HG03442 (cell line): ENCODE data around the gene EIF3F.
A peak's percentile ranks its signal among the peaks of the same experiment; 100 is the strongest.

Source experiments
- ATAC-seq: cut with Tn5 transposase; IDR thresholded peaks from one replicate; pipeline ENCODE4 v1.9.1; 2021; ENCODE audit warnings: mild to moderate bottlenecking, moderate library complexity; ENCODE audit not compliant: unreplicated experiment

EIF3F gene, protein sequence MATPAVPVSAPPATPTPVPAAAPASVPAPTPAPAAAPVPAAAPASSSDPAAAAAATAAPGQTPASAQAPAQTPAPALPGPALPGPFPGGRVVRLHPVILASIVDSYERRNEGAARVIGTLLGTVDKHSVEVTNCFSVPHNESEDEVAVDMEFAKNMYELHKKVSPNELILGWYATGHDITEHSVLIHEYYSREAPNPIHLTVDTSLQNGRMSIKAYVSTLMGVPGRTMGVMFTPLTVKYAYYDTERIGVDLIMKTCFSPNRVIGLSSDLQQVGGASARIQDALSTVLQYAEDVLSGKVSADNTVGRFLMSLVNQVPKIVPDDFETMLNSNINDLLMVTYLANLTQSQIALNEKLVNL

DNA sequence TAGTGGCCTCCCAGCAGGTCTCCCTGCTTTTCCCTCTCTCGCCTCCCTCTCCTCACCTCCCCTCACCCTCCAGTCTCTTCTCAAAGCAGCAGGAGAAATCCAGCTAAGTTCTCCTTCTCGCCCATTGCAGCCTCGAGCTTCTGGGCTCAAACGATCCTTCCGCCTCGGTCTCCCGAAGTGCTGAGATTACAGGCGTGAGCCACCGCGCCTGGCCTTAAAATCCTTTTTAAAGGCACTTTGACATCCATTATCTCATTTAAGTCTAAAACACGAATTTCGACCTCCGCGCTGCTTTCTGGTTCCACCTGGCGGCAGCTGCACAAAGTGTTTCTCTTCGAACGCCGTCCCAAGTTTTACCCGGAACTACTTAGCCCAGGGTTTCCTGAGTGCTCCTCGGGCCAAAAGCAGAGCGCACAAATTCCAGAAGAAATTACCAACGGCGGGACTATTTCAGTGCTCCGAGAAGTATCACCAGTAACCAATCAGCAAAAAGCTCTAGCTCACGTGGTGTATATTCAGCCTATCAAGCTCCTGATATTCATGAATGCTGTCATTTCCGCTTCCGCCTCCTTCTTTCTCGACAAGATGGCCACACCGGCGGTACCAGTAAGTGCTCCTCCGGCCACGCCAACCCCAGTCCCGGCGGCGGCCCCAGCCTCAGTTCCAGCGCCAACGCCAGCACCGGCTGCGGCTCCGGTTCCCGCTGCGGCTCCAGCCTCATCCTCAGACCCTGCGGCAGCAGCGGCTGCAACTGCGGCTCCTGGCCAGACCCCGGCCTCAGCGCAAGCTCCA lies at the start of gene EIF3F:
TSS of gene EIF3F (plus strand) at position 570 of the 792 bp plus-strand sequence. CDS start at position 586, 16 bp downstream.
- ATAC-seq = peak; percentile 96

DNA sequence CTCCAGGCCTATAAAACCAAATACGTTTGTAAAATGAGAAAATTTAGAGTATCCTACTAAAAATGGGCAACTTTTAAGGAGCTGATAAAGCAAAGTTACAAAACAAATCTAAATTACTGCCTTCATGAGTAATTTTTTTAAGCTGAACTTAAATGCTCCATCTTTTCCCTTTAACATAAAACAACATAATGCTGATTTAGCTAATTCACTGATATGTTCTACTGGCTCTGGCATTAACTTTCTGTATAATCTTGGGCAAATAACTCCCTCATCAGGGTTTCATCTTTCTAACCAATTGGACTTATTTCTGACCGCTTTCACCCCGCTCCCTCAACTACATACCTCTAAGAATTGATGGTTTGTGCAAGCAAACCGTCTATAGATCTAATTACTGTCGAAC lies 46.0 kb upstream of the EIF3F start:
- ATAC-seq = no peak

DNA sequence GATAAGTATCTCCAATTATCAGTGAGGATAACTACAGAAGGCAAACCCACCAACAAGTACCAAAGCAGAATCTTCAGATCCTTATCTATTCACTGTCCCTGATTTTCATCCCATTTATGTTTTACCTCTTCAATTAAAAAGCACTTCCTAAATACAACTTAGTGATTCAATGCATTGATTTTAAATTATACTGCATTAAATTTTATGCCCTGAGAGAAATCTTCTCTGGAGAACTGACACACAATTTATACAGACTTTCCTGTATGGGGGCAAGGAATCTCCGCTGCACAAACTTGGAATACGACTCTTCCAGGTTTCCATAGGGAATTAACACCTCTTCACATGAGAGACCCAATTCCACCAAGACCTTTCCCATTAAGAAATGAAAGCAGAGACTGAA lies 45.5 kb upstream of the EIF3F start, which contains the start of gene OR10A3:
TSS of gene OR10A3 (minus strand) at position 101 of the 400 bp plus-strand sequence. CDS start 2,188 bp downstream, outside the sequence.
- no peak for ATAC-seq

DNA sequence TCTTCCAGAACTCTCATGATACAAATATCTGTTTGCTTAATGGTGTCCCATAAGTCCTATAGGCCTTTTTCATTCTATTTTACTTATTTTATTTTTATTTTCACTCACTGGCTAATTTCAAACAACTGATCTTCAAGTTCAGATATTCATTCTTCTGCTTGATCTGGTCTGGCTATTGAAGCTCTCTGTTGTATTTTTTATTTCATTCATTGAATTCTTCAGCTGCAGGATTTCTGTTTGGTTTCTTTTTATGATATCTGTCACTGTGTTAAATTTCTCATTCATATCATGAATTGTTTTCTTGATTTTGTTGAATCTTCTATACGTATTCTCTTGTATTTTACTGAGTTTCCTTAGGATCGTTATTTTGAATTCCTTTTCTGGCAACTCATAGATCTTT lies 43.0 kb upstream of the EIF3F start:
- no peak for ATAC-seq

DNA sequence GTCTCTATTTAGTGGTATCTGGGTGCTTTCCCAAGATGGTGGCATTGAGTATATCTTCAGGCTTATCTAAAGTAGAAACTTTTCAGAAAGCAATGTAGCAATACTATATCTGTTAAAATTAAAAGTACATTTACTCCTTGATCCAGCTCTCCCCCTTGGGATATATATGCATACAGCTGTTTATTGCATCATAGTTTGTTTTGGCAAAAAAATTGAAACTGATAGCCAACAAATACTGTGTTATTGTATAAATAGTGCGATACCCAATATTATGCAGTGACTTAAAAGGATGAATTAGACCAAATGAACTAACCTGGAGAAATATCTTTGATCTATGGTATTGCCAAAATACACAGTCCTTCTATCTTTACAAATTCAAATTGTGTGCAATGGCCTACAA lies 37.2 kb upstream of the EIF3F start:
- no peak for ATAC-seq

DNA sequence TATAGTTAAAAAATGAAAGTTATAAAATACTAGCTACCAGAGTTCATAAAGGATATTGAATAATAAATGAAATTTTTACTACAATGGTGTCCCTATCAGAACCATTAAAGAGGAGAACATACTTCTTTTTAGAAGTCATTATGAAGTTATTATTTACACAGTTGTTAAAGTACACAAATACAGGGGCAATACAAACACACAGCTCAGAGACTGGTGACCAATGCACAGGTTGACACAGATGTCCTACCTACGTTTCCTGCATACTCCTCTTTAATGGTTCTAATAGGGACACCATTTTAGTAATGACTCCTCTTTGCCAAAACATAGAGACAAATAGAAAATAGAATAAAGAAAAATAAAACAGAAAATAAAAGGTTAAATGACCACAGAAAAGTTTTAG lies 31.9 kb upstream of the EIF3F start:
- ATAC-seq = no peak

DNA sequence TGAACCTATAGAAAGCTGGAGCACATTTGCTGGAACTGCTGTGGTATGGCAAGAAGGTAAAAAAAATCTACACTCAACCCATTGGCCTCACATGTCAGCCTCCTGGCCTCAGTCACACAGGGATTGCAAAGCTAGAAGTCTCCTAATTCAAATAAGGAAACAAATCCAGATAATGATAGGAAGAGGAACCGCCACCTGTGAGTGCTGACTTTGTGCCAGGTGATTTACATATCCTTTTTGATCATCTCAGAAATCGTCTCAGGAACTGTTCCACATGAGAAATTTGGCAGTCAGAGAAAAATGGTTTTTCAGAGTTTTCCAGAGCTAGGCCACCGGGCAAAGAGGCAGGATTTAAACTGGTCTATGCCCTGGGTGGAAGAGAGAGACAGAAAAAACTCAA lies 22.9 kb upstream of the EIF3F start:
- no peak for ATAC-seq

DNA sequence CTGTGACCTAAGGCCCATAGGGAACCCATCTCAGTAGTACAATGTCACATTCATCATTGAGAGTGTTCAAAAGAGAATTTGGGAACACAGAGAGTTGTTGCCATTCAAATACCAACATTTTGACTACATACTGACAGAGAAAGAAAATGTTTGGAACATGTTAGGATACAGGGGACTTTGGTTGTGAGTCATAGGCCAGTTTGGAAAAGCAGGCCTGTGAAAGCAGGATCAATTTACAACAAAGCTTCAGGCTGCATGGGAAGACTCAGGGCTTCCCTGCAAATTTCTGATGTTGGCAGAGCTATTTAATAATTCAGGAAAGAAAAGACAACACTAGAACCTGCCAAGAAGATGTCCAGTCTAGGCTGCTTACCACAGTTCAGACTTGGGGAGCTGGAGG lies 22.3 kb upstream of the EIF3F start:
- no peak for ATAC-seq

DNA sequence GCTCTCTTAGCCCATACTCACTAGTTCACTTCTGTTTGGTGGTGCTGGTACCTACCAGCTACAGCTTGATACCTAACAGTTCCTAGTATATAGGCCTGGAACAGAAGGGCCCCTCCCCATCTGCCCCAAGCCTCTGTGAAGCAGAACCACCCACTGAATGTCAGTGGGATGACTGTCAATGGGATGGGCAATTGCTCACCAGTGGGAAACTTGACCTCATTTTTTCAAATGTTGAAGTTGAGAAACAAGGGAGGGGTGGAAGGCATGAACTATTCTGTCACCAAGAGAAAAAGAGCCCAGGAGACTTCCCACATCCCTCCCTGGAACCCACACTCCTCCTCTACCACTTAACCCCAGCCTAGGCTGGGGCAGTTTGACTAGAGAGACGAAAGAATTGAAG lies 21.8 kb upstream of the EIF3F start, which contains the start of gene NLRP10:
TSS of gene NLRP10 (minus strand) at position 62 of the 400 bp plus-strand sequence. CDS start 1,952 bp downstream, outside the sequence.
- ATAC-seq = no peak

DNA sequence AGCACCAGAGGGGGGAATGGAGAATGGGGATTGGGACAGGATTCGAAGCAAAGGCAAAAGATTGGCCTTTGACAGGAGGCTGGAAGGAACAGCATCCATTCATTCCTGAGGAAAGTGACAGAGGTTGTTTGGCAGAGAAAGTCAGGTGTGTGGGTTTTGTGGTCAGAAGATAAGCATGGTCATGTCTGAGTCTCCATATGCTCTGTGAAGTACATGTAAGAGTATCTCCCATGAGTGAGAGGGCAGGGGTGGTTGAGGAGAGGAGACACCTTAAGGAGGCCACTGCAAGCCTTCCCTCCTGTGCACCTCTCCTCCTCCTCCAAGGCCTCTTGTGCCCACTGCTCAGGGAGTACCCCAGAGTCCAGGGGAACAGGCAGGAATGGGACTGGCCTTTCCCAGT lies 20.0 kb upstream of the EIF3F start:
- no peak for ATAC-seq

DNA sequence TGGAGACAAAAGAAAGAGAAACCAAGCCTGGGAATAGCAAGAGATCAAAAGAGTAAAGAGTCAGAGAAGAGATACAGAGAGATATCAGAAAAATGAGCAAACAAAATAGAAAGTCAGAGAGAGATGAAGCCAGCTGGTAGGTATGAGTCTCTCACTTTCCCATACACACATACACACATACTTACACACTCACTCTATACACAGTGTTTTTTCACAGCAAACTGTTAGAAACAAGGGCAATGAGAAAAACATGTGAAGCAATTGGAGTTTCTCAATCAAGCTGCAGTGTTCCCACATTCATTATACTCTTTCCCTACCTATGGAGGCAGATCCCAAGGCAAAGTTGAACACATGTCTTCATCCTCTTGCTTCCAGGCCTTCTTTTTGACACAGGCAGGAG lies 19.3 kb upstream of the EIF3F start:
- ATAC-seq = no peak

DNA sequence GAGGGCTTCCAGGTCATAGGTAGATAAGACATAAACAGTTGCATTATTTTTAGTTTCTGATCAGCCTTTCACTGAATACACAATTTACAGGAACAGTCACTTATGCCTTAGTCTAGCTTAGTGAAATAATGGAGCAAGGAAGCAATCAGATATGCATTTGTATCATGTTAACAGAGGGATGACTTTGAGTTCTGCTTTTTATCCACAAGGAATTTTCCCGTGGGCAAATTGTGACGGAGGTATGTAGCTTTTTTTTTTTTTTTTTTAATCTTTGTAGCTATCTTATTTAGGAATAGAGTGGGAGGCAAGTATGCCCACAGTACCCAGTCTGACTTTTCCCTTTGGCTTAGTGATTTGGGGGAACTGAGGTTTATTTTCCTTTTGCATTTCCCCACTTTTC lies 18.5 kb upstream of the EIF3F start:
- no peak for ATAC-seq

DNA sequence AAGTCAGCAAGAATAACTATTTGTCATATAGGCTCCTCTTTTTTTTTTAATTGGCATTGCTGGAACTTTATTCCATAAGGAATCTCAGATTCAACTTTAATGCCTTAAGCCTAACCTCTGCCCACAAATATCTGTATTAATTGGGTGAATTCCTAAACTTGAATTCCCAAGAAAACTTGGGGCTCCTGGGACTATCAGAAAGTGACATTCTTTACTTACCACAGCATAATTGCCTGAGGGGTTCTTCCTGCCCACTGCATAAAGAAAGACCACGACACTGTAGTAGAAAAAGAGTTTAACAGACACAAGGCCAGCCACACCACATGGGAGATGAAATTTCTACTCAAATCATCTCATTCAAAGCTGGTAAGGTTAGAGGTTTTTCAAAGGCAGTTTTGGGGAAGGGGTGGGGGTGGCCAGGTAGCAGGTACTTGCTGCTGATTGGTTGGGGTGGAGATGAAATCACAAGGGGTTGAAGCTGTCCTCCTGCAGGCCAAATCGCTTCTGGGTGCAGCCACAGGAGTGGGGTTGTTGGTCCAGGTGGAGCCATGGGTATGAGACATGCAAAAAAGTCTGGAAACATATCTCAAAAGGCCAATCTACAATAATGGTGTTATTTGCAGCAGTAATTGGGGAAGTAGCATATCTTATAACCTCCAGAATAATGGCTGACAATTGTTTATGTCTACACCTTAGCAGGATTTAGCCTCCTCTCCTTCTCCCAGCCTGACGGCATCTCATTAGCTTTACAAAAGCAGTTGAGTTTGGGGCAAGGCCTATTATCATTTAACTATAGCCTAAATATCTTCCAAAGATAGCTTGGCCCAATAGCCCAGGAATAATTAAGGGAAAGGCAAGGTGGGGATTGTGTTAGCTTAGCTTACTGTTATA lies 17.1 kb upstream of the EIF3F start:
- no peak for ATAC-seq

DNA sequence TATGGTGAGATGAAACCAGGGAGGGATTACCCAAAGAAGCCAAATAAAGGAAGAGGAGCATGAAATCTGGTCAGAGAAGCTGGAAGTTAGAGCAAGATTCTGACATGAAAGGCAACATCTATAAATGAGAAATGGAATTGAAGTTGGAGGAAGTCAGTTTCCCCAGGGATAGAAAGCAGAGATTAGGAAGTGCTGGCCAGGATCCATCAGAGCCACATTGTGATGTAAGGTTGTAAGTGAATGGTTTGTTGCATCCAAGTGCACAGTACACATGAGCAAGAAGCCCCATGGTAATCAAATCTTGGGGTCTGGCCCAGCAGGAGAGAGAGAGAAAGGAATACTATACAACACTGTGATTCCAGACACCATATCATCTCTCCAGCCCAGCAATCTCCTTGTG lies 15.3 kb upstream of the EIF3F start:
- ATAC-seq = no peak

DNA sequence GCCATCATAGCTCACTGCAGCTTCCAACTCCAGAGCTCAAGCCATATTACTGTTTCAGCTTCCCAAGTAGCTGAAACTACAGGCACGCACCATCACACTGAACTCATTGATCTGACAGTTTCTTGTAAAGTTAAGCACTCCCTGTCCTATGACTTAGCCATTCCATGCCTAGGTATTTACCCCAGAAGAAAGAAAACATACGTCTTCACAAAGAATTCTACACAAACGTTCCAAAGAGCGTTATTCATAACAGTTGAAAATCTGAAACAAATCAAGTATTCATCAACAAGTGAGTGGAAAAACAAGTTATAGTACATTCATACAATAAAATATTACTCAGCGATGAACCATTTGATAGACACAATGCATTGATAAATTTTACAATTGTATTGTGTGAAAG lies 14.1 kb upstream of the EIF3F start:
- ATAC-seq = no peak

DNA sequence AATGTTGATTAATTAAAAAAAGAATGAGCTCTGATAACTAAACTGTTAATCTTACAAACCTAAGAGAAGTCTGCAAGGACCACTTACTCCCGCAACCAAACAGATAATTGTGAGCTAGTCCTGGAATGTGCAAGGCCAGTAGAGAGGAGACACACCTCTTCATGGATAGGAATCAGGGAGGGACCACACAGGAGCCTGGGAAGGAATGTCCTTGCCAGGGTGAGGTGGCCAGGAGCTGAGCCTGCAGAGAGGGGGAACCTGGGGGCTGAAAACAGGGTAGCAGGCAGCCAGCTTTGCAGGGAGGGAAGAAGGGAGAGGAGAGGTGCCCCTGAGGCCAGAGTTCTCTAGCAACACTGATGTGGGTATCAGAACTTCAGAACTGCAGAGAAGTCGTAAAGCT lies 12.5 kb upstream of the EIF3F start:
- ATAC-seq = no peak

DNA sequence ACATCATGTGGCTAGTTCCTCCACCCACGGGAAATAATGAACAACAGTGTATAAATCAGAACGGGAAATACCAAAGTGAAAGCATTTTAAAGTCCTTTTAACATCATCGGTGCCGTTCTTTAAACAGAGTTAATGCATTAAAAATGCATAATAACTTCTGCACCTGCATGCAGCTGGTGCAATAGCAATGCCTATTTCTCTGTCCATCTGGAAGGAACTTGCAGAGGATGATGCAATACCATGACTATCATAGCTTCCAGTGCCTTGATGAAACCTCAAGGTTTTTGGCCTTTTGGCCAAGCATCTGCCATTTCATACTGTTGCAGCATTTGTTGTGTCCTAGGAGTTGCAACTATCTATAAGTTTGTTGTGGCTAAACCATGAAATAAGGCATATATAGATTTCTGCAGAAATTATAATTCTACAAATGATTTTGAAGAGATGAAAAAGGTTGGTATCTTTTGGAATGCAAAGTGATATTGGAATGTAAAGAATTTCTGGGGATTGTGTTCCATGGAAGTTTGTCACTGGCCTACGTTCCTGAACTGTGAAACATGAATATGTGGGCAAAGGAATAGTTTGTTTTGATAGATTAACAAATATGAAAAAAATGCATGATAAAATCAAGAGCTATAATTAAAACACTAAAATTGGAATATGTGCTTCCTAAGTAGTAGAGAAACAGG lies 9.8 kb upstream of the EIF3F start:
- no peak for ATAC-seq

DNA sequence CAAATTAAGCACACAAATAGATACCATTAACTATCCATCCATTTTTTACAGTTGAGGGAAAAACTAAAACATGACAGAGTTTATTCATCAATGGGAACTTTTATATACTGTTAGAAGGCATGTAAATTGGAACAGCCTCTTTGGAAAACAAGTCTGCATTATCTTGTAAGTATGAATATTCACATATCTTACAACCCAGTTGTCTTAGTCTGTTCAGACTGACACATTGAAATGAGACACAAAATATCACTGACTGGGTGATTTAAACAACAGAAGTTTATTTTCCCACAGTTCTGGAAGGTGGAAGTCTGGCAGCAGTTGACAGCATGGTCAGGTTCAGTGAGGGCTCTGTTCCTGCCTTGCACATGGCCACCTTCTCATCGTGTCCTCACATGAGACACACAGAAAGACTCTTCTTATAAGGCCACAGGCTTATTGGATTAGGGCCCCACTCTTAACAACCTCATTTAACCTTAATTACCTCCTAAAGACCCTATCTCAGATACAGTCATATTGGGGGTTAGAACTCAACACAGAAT lies 5.4 kb upstream of the EIF3F start:
- no peak for ATAC-seq

DNA sequence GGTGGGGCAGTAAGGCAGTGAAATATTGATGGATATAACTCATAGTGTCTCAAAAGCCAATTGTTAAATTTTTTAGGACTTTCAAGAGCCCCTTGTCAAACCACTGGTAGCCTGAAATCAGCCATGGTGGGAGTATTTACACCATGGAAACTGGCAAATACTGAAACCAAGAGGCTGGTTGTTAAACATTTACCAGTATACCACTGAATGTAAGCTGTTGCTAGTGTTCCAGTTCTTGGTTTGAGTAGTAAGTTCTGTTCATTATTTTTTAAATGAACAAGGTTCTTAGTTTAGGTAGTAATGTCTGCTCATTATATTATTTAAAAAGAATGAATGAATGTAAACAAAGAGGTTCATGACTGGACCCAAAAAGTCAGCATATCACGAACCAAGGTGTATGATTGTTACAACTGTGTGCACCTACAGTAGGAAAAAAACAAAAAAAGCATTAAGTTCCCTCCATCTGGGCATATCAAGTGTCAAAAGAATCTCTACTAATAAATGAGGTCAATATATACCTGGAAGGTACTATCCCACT lies 4.5 kb upstream of the EIF3F start:
- ATAC-seq = no peak
